ENCODE data around the gene SLC35G3. TPM values are rescaled to one million over a fixed set of nuclear protein-coding genes. Genes with fewer than 3 reads are reported as not detected.

Gene SLC35G3
- total and polyA plus RNA-seq, 2 of the 13 experiments (the other 11 are each of a cell fraction or from before 2014, with no cell fraction given): not detected

DNA sequence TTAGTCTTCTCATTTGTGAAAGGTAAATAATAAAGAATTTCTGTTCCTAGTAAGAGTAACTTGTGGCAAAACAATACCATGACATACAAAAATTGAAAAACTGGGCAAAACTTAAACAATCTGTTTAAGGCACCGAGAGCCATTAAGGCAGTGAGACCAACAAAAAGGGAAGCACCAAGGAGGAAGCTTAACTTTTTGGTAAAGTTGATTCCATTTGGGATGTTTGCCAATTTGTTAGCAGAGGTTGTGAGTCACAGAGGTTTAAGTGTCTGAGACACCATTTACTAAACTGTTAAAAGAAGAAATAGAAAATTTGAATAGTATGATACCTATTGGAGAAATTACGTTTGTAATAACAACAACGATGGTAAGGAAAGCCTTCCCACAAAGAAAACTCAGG, 4.9 kb downstream of the SLC35G3 start:
- no peaks in the 10 kb centered on the region; a peak in 1 of 5 replicates for H3K27me3 ChIP-seq (ENCODE audit: control insufficient read depth in 1 of 2, insufficient read depth in 2 of 2, low read length in 2 of 2)
- no peaks in the 10 kb centered on the region for H3K79me2 ChIP-seq (ENCODE audit: insufficient read depth, low read length)
- no peaks in the 10 kb centered on the region for H3K9me3 ChIP-seq (ENCODE audit: low read length)
- no peak overlapping the region for H2AFZ ChIP-seq (ENCODE audit: low read length)
- no peak overlapping the region for H3K4me3 ChIP-seq (replicated peaks in 1 of 3; ENCODE audit: insufficient read depth in 1 of 3, low read depth in 2 of 3, low read length in 3 of 3)
- FAIRE-seq (no peak), DNase-seq (ENCODE audit: low spot score) (no peak), ATAC-seq (no peak)
- no peak overlapping the region for H3K9ac ChIP-seq (ENCODE audit: insufficient read depth, low read depth, low read length)
- no peaks in the 10 kb centered on the region for H3K4me1 ChIP-seq (ENCODE audit: insufficient read depth, low read length)
- no peak overlapping the region for H3K27ac ChIP-seq (ENCODE audit: extremely low read length, insufficient read depth, low read length)
- WGBS (ENCODE audit: low lambda C conversion rate): 33% methylated on average over 3 of the region's 3 CpGs
- no TSS peak for BruUV-seq (replicated peaks)
- H3K36me3 ChIP-seq (replicated peaks in 1 of 2; ENCODE audit: control insufficient read depth in 1 of 2, insufficient read depth in 2 of 2, low read length in 2 of 2): no peaks in the 10 kb centered on the region
- intact Hi-C loops (cut with micrococcal nuclease; ENCODE audit: unreplicated experiment): no loop called here
- no peaks in the 10 kb centered on the region for H4K20me1 ChIP-seq (ENCODE audit: insufficient read depth, low read length)
- in situ Hi-C loops (cut with HindIII; ENCODE audit: extremely low pct_ligation_motif_present, low pct_unique_long_range_greater_than_20kb): no loop called here
- POLR2A ChIA-PET: no interaction called here
- H3K4me2 ChIP-seq (ENCODE audit: low read depth, low read length): no peak overlapping the region
- CTCF ChIA-PET (ENCODE audit: low intra/inter-chr PET ratio, low total read pairs): no interaction called here
- no peak for TF ChIP-seq SP140L (CRISPR knock-in tag; IDR thresholded peaks at IDR 0.05; ENCODE audit: borderline replicate concordance)
- TF ChIP-seq ZNF318 (CRISPR knock-in tag; IDR thresholded peaks at IDR 0.05): no peak
- TF ChIP-seq, protein P1, sequence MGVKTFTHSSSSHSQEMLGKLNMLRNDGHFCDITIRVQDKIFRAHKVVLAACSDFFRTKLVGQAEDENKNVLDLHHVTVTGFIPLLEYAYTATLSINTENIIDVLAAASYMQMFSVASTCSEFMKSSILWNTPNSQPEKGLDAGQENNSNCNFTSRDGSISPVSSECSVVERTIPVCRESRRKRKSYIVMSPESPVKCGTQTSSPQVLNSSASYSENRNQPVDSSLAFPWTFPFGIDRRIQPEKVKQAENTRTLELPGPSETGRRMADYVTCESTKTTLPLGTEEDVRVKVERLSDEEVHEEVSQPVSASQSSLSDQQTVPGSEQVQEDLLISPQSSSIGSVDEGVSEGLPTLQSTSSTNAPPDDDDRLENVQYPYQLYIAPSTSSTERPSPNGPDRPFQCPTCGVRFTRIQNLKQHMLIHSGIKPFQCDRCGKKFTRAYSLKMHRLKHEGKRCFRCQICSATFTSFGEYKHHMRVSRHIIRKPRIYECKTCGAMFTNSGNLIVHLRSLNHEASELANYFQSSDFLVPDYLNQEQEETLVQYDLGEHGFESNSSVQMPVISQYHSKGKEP (CRISPR knock-in tag; IDR thresholded peaks at IDR 0.05): no peak
- TF ChIP-seq, protein P2, sequence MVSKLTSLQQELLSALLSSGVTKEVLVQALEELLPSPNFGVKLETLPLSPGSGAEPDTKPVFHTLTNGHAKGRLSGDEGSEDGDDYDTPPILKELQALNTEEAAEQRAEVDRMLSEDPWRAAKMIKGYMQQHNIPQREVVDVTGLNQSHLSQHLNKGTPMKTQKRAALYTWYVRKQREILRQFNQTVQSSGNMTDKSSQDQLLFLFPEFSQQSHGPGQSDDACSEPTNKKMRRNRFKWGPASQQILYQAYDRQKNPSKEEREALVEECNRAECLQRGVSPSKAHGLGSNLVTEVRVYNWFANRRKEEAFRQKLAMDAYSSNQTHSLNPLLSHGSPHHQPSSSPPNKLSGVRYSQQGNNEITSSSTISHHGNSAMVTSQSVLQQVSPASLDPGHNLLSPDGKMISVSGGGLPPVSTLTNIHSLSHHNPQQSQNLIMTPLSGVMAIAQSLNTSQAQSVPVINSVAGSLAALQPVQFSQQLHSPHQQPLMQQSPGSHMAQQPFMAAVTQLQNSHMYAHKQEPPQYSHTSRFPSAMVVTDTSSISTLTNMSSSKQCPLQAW (CRISPR knock-in tag; IDR thresholded peaks at IDR 0.05): no peak
- no peak for TF ChIP-seq TSC22D2 (CRISPR knock-in tag; IDR thresholded peaks at IDR 0.05; ENCODE audit: borderline replicate concordance)
- no peak for TF ChIP-seq SALL2 (CRISPR knock-in tag; IDR thresholded peaks at IDR 0.05)
- TF ChIP-seq ZBTB8A (CRISPR knock-in tag; IDR thresholded peaks at IDR 0.05; ENCODE audit: borderline replicate concordance, low read depth): no peak
- TF ChIP-seq, protein P3, sequence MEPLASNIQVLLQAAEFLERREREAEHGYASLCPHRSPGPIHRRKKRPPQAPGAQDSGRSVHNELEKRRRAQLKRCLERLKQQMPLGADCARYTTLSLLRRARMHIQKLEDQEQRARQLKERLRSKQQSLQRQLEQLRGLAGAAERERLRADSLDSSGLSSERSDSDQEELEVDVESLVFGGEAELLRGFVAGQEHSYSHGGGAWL (CRISPR knock-in tag; IDR thresholded peaks at IDR 0.05): no peak
- TF ChIP-seq WIZ (CRISPR knock-in tag; IDR thresholded peaks at IDR 0.05): no peak
- no peak for TF ChIP-seq ZNF589 (CRISPR knock-in tag; conservative IDR thresholded peaks at IDR 0.05)
- no peak for TF ChIP-seq ATM (IDR thresholded peaks at IDR 0.05; ENCODE audit: borderline replicate concordance)
- no peak for TF ChIP-seq HNRNPLL (IDR thresholded peaks at IDR 0.05; ENCODE audit: low read depth, low read length, poor library complexity, severe bottlenecking)
- no peak for TF ChIP-seq GZF1 (CRISPR knock-in tag; IDR thresholded peaks at IDR 0.05)
- TF ChIP-seq DMAP1 (CRISPR knock-in tag; IDR thresholded peaks at IDR 0.05): no peak
